Loucy (cell line): Measurements from ENCODE around the gene BRI3.

ENCODE experiments used
- H2AFZ ChIP-seq: fragments of 200-600 bp; sonication (generic); 2 replicates; pipeline ENCODE4 v1.6.0; 2016; ENCODE audit warnings: antibody characterized with exemption, mild to moderate bottlenecking, low read length, moderate library complexity
- H3F3A ChIP-seq: fragments of 200-600 bp; 2 replicates; pipeline ENCODE4 v1.6.0; 2016; ENCODE audit warnings: antibody characterized with exemption, low read depth, mild to moderate bottlenecking
- H3K27me3 ChIP-seq: fragments of 200-600 bp; sonication (generic); 2 replicates; pipeline ENCODE4 v1.6.1; 2014; ENCODE audit warnings: low read length, mild to moderate bottlenecking; ENCODE audit not compliant: insufficient read depth, poor library complexity, severe bottlenecking
- H3K36me3 ChIP-seq: fragments of 200-600 bp; sonication (generic); 2 replicates; pipeline ENCODE4 v1.6.1; 2016; ENCODE audit warnings: low read length; ENCODE audit not compliant: insufficient read depth
- H3K4me1 ChIP-seq: fragments of 200-600 bp; sonication (generic); 2 replicates; pipeline ENCODE4 v1.5.1; 2014; ENCODE audit warnings: low read length, mild to moderate bottlenecking; ENCODE audit not compliant: insufficient read depth, poor library complexity, severe bottlenecking
- H3K4me2 ChIP-seq: fragments of 200-600 bp; sonication (generic); 2 replicates; pipeline ENCODE4 v1.6.0; 2014; ENCODE audit warnings: antibody characterized with exemption, low read length, low read depth, mild to moderate bottlenecking; ENCODE audit not compliant: poor library complexity, severe bottlenecking
- H3K4me3 ChIP-seq: fragments of 200-600 bp; sonication (generic); 2 replicates; pipeline ENCODE4 v1.5.1; 2014; ENCODE audit warnings: low read length, mild to moderate bottlenecking, mixed read lengths; ENCODE audit not compliant: poor library complexity, severe bottlenecking
- H3K79me2 ChIP-seq: fragments of 200-600 bp; sonication (generic); 2 replicates; pipeline ENCODE4 v1.6.1; 2014; ENCODE audit warnings: low read length; ENCODE audit not compliant: insufficient read depth
- H3K9ac ChIP-seq: fragments of 200-600 bp; sonication (generic); 2 replicates; pipeline ENCODE4 v1.6.0; 2014; ENCODE audit warnings: mild to moderate bottlenecking, low read depth, low read length, moderate library complexity; ENCODE audit not compliant: poor library complexity, severe bottlenecking
- H3K9me2 ChIP-seq: fragments of 200-600 bp; sonication (generic); replicated peaks from 2 replicates; pipeline ENCODE4 v1.6.1; 2016; ENCODE audit warnings: low read depth, low read length, mixed read lengths
- H3K9me3 ChIP-seq: fragments of 200-600 bp; sonication (generic); 2 replicates; pipeline ENCODE4 v1.6.1; 2014; ENCODE audit warnings: mild to moderate bottlenecking, antibody characterized with exemption, low read length, low read depth; ENCODE audit not compliant: insufficient read depth
- H4K20me1 ChIP-seq: fragments of 200-600 bp; sonication (generic); 2 replicates; pipeline ENCODE4 v1.6.0; 2014; ENCODE audit warnings: antibody characterized with exemption, low read length, mild to moderate bottlenecking; ENCODE audit not compliant: insufficient read depth, poor library complexity, severe bottlenecking
- CTCF ChIP-seq: fragments of 200-600 bp; sonication (generic); conservative IDR thresholded peaks from 2 replicates; pipeline ENCODE4 v1.5.1; 2014; ENCODE audit warnings: mild to moderate bottlenecking, antibody characterized with exemption, low read length
- EZH2phosphoT487 ChIP-seq: fragments of 200-600 bp; IDR thresholded peaks from 2 replicates; pipeline ENCODE4 v1.6.1; 2018; ENCODE audit warnings: antibody characterized with exemption, mild to moderate bottlenecking, moderate library complexity, borderline replicate concordance

The BRI3 gene

GRCh38 chr7:98251601-98252424, 29.7 kb upstream of the BRI3 start, which contains the start of gene TECPR1:
Gene TECPR1 (minus strand): TSS chr7:98252232. CDS start chr7:98246146, 6,086 bp downstream.
- TF ChIP-seq CTCF, result no peak
- no peak for TF ChIP-seq EZH2phosphoT487
- no peaks in the 10 kb centered on the region for H3F3A ChIP-seq
- no peaks in the 10 kb centered on the region for H3K9me2 ChIP-seq
- H3K9me3 ChIP-seq, result no peaks in the 10 kb centered on the region
- H3K4me2 ChIP-seq, result peak within 1 kb of the TSS; percentile 95
- peak within 1 kb of the TSS; percentile 67 for H3K9ac ChIP-seq
- peaks cover 26% of the 10 kb centered on the region for H3K4me1 ChIP-seq
- H3K27me3 ChIP-seq, result no peaks in the 10 kb centered on the region
- H2AFZ ChIP-seq, result peak within 1 kb of the TSS; percentile 91
- peak within 1 kb of the TSS; percentile 93 for H3K4me3 ChIP-seq
- peaks cover 16% of the 10 kb centered on the region for H4K20me1 ChIP-seq
- peaks cover 38% of the 10 kb centered on the region for H3K79me2 ChIP-seq
- H3K36me3 ChIP-seq, result no peaks in the 10 kb centered on the region

- Histone ChIP-seq H3K79me2 (peaks cover 38% of the 10 kb centered on the region), H3K9me3 (no peaks in the 10 kb centered on the region), H3K36me3 (no peaks in the 10 kb centered on the region), H3F3A (no peaks in the 10 kb centered on the region), H3K9me2 (no peaks in the 10 kb centered on the region), H3K4me3 (peak overlapping the region; percentile 93), H3K4me2 (peak overlapping the region; percentile 78), H3K9ac (peak overlapping the region; percentile 67), H3K27me3 (no peaks in the 10 kb centered on the region), H2AFZ (peak overlapping the region; percentile 91), H3K4me1 (peaks cover 26% of the 10 kb centered on the region), H4K20me1 (peaks cover 16% of the 10 kb centered on the region)
- no peak for TF ChIP-seq EZH2phosphoT487
- TF ChIP-seq CTCF, result no peak
Observed at GRCh38 chr7:98252425-98253054, 28.9 kb upstream of the BRI3 start.

- H3F3A ChIP-seq, result no peaks in the 10 kb centered on the region
- H3K4me2 ChIP-seq, result no peak overlapping the region
- no peak overlapping the region for H3K9ac ChIP-seq
- H3K4me3 ChIP-seq, result no peak overlapping the region
- peaks cover 38% of the 10 kb centered on the region for H3K79me2 ChIP-seq
- H3K9me3 ChIP-seq, result no peaks in the 10 kb centered on the region
- peaks cover 16% of the 10 kb centered on the region for H4K20me1 ChIP-seq
- no peak overlapping the region for H2AFZ ChIP-seq
- no peaks in the 10 kb centered on the region for H3K36me3 ChIP-seq
- TF ChIP-seq CTCF (no peak), EZH2phosphoT487 (no peak)
- no peaks in the 10 kb centered on the region for H3K27me3 ChIP-seq
- no peaks in the 10 kb centered on the region for H3K9me2 ChIP-seq
- peaks cover 21% of the 10 kb centered on the region for H3K4me1 ChIP-seq
Observed at GRCh38 chr7:98254516-98254915, 27.0 kb upstream of the BRI3 start.
